Sigmoid colon (tissue), 7 donors: ENCODE data around the gene QKI. TPM values are rescaled to one million over a fixed set of nuclear protein-coding genes. Genes with fewer than 3 reads are reported as not detected.

Source experiments
- DNase-seq: peaks from one replicate; pipeline ENCODE4 v3.0.0-alpha.2; 2019
- H3K27ac ChIP-seq, 4 donors: fragments of 200-600 bp; sonication (generic); one replicate each; pipeline ENCODE4 v1.5.1; 2016 to 2019; ENCODE audit warnings: mild to moderate bottlenecking in 1 of 4
- H3K27me3 ChIP-seq, 3 donors: fragments of 200-600 bp; sonication (generic); one replicate each; pipeline ENCODE4 v1.5.1; 2019; ENCODE audit warnings: mild to moderate bottlenecking in 1 of 3
- H3K36me3 ChIP-seq, 4 donors: fragments of 200-600 bp; sonication (generic); one replicate each; pipeline ENCODE4 v1.5.1; 2016 to 2019
- H3K4me1 ChIP-seq, 4 donors: fragments of 200-600 bp; sonication (generic); one replicate each; pipeline ENCODE4 v1.5.1; 2017 to 2019
- H3K4me3 ChIP-seq, 4 donors: fragments of 200-600 bp; sonication (generic); one replicate each; pipeline ENCODE4 v1.5.1; 2017 to 2019; ENCODE audit warnings: mild to moderate bottlenecking in 2 of 4, moderate library complexity in 1 of 4
- H3K9me3 ChIP-seq, 4 donors: fragments of 200-600 bp in 3 of 4; sonication (generic) in 3 of 4; one replicate each; pipeline versions ENCODE4 v1.5.1 to v1.6.1; 2013 to 2019
- EP300 ChIP-seq, 4 donors: sonication (generic); formaldehyde crosslinking; IDR thresholded peaks; one replicate each; pipeline ENCODE4 v1.6.1; 2017; ENCODE audit warnings: antibody characterized with exemption in 4 of 4
- POLR2A ChIP-seq, 2 donors: fragments of 450-650 bp; IDR thresholded peaks; one replicate each; pipeline ENCODE4 v1.6.1; 2016; ENCODE audit warnings: antibody characterized with exemption in 2 of 2, mild to moderate bottlenecking in 2 of 2, moderate library complexity in 2 of 2
- POLR2AphosphoS5 ChIP-seq, 4 donors: sonication (generic); formaldehyde crosslinking; IDR thresholded peaks; one replicate each; pipeline ENCODE4 v1.6.1; 2017; ENCODE audit warnings: antibody characterized with exemption in 4 of 4
- WGBS, 2 donors: extraction: QIAGEN DNeasy Blood & Tissue Kit; methylation state at CpG; one replicate each; pipeline ENCODE4 v1.1.7; 2013; 5-methylcytosine and 5-hydroxymethylcytosine counted together
- intact Hi-C: fragments of 100-400 bp; cut with DNase I; formaldehyde crosslinking; loops from one replicate; pipeline ENCODE4 v1.15.1; 2023
- polyA plus RNA-seq, 3 donors: library from polyadenylated mRNA; stranded (reverse); fragments of 200-250 nt; gene quantifications; one replicate each; pipeline ENCODE4 v1.2.3, GENCODE V29; 2013
- total RNA-seq, 4 donors: library from RNA; depleted of rRNA; stranded (reverse); fragments of >200 nt; gene quantifications; one replicate each; pipeline ENCODE4 v1.1.0, GENCODE V29; 2016
- TF ChIP-seq, protein P1 (sequence below), 4 experiments: fragments of 450-650 bp in 3 of 4; fragments of 200-600 bp in 1 of 4; IDR thresholded peaks; one replicate each; pipeline ENCODE4 v1.5.1; 2016 to 2019; ENCODE audit warnings: antibody characterized with exemption in 4 of 4, mild to moderate bottlenecking in 3 of 4, moderate library complexity in 2 of 4
- donor health status: healthy with polysubstance abuse.
- donor health status: Bipolar disorder and iron deficiency.
- donor health status: healthy.

Gene QKI
- total and polyA plus RNA-seq, 7 donors, result 9.2 to 146 (median 139) TPM

DNA sequence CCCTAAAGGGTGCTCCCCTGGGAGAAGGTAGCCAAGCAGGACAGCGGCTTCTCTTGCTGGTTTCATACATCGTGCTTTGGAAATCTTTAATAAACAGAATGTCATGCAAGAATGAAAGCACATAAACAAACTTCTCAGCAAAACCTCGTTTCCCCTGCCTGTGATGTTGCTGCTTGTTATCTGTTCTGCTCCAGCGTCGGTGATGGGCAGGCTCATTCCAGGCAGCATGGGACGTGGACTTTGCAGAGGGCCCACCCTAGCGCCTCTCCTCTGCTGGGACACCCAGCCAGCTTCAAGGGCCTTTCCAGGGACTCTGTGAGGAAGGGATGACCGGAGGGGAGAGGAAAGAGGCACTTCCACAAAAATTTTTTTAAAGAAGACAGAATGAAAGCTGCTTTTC lies 197.7 kb downstream of the QKI start:
- no peak overlapping the region for H3K4me3 ChIP-seq
- no peaks in the 10 kb centered on the region for H3K27me3 ChIP-seq
- no peak overlapping the region for H3K27ac ChIP-seq
- intact Hi-C loops, result no loop called here
- H3K9me3 ChIP-seq, result no peaks in the 10 kb centered on the region
- no peak for DNase-seq
- no peaks in the 10 kb centered on the region for H3K36me3 ChIP-seq
- H3K4me1 ChIP-seq, result no peaks in the 10 kb centered on the region
- TF ChIP-seq EP300 (IDR thresholded peaks at IDR 0.05), result no peak
- TF ChIP-seq, protein P1, sequence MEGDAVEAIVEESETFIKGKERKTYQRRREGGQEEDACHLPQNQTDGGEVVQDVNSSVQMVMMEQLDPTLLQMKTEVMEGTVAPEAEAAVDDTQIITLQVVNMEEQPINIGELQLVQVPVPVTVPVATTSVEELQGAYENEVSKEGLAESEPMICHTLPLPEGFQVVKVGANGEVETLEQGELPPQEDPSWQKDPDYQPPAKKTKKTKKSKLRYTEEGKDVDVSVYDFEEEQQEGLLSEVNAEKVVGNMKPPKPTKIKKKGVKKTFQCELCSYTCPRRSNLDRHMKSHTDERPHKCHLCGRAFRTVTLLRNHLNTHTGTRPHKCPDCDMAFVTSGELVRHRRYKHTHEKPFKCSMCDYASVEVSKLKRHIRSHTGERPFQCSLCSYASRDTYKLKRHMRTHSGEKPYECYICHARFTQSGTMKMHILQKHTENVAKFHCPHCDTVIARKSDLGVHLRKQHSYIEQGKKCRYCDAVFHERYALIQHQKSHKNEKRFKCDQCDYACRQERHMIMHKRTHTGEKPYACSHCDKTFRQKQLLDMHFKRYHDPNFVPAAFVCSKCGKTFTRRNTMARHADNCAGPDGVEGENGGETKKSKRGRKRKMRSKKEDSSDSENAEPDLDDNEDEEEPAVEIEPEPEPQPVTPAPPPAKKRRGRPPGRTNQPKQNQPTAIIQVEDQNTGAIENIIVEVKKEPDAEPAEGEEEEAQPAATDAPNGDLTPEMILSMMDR (IDR thresholded peaks at IDR 0.05), result no peak
- TF ChIP-seq POLR2A (IDR thresholded peaks at IDR 0.05), result no peak
- no peak for TF ChIP-seq POLR2AphosphoS5 (IDR thresholded peaks at IDR 0.05)
- 71 to 84% methylated on average over 8 of the region's 8 CpGs for WGBS, 2 donors

DNA sequence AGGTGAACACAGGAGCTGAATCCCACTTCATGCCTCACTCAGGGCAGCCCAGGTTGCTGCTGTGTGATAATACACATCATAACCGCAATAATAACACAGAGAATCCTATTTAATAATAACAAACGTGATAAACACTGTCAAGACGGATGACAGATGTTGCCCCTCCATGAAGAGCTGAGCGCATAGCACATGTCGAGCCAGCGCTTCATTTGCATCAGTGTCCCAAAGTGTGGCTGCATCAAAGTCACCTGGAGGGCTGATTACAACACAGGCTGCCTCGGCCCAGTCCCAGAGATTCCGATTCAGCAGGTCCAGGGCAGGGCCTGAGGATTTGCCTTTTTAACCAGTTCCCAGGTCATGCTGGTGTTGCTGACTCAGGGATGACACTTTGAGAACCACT lies 198.5 kb downstream of the QKI start:
- intact Hi-C loops, result no loop called here
- no peak for DNase-seq
- Histone ChIP-seq H3K4me1 (no peaks in the 10 kb centered on the region), H3K4me3 (no peak overlapping the region), H3K27me3 (no peaks in the 10 kb centered on the region), H3K9me3 (no peaks in the 10 kb centered on the region), H3K36me3 (no peaks in the 10 kb centered on the region), H3K27ac (no peak overlapping the region)
- WGBS, 2 donors, result 73 to 74% methylated on average over 8 of the region's 8 CpGs
- no peak for TF ChIP-seq POLR2A (IDR thresholded peaks at IDR 0.05)
- TF ChIP-seq POLR2AphosphoS5 (IDR thresholded peaks at IDR 0.05), result no peak
- TF ChIP-seq, protein P1 (IDR thresholded peaks at IDR 0.05), result no peak

DNA sequence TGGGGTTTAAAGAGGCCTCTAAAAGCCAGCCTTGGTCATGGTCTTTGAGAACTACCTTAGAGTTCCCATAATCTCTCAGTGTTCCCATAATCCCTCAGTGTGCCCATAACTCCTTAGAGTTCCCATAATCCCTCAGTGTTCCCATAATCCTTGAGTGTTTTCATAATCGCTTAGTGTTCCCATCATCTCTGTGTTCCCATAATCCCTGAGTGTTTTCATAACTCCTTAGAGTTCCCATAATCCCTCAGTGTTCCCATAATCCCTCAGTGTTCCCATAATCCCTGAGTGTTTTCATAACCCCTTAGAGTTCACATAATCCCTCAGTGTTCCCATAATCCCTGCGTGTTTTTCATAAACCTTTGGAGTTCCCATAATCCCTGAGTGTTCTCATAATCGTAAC lies 199.2 kb downstream of the QKI start:
- no peak for DNase-seq
- Histone ChIP-seq H3K36me3 (no peaks in the 10 kb centered on the region), H3K27me3 (no peaks in the 10 kb centered on the region), H3K9me3 (no peaks in the 10 kb centered on the region), H3K4me3 (no peak overlapping the region), H3K4me1 (no peaks in the 10 kb centered on the region), H3K27ac (no peak overlapping the region)
- TF ChIP-seq POLR2AphosphoS5 (IDR thresholded peaks at IDR 0.05) (no peak), POLR2A (IDR thresholded peaks at IDR 0.05) (no peak)
- 92 to 94% methylated on average over 3 of the region's 3 CpGs for WGBS, 2 donors
- intact Hi-C loops, result no loop called here

DNA sequence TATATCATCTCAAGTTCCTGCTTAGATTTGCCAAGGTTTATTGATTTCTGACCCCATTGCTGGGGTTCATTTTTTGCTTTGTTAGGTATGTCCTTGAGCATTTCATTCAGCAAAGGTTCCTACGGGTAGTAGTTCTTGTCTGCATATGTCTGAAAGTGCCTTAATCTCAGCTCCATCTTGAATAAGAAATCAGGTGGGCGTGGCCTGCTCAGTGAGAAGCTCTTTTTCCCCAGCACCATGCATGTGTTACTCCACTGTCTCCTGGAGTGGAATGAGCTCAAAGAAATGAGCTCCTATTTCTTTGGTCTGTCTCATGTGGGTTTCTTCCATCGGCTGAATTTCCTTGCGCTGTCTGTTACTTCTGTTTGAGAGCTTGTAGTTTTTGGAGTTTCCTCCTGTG lies 201.9 kb downstream of the QKI start:
- Histone ChIP-seq H3K4me3 (no peak overlapping the region), H3K27ac (no peak overlapping the region), H3K9me3 (no peaks in the 10 kb centered on the region), H3K36me3 (no peaks in the 10 kb centered on the region), H3K4me1 (no peaks in the 10 kb centered on the region), H3K27me3 (no peaks in the 10 kb centered on the region)
- TF ChIP-seq POLR2AphosphoS5 (IDR thresholded peaks at IDR 0.05), result no peak
- no peak for TF ChIP-seq POLR2A (IDR thresholded peaks at IDR 0.05)
- TF ChIP-seq EP300 (IDR thresholded peaks at IDR 0.05), result no peak
- TF ChIP-seq, protein P1 (IDR thresholded peaks at IDR 0.05), result no peak
- intact Hi-C loops, result no loop called here
- DNase-seq, result no peak
- WGBS, 2 donors, result 84 to 88% methylated on average over 4 of the region's 4 CpGs

DNA sequence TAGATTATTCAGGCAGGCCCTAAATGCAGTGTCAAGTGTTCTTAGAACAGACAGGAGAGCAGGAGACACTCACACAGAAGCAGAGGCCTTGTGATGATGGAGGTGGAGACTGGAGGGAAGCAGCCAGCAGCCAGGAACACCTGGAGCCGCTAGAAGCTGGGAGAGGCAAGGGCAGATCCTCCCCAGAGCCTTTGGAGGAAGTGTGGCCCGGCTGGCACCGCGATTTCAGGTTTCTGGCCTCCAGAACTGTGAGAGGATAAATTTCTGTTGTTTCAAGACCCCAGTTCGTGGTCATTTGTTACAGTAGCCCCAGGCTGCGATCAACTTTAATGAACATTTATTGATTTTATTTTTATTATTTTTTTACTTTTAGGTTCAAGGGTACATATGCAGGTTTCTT lies 203.0 kb downstream of the QKI start:
- Histone ChIP-seq H3K36me3 (no peaks in the 10 kb centered on the region), H3K9me3 (no peaks in the 10 kb centered on the region), H3K4me3 (no peak overlapping the region), H3K4me1 (no peaks in the 10 kb centered on the region), H3K27me3 (no peaks in the 10 kb centered on the region), H3K27ac (no peak overlapping the region)
- intact Hi-C loops, result no loop called here
- 85 to 90% methylated on average over 6 of the region's 6 CpGs for WGBS, 2 donors
- DNase-seq, result no peak
- no peak for TF ChIP-seq POLR2A (IDR thresholded peaks at IDR 0.05)
- no peak for TF ChIP-seq EP300 (IDR thresholded peaks at IDR 0.05)
- no peak for TF ChIP-seq POLR2AphosphoS5 (IDR thresholded peaks at IDR 0.05)
- TF ChIP-seq, protein P1 (IDR thresholded peaks at IDR 0.05), result no peak
